HS-5 (cell line): ENCODE results near the gene ZNF74.

Source experiments
- DNase-seq: peaks from one replicate; pipeline ENCODE4 v3.0.0-alpha.2; 2012; ENCODE audit warnings: low read depth

ZNF74 gene

DNA sequence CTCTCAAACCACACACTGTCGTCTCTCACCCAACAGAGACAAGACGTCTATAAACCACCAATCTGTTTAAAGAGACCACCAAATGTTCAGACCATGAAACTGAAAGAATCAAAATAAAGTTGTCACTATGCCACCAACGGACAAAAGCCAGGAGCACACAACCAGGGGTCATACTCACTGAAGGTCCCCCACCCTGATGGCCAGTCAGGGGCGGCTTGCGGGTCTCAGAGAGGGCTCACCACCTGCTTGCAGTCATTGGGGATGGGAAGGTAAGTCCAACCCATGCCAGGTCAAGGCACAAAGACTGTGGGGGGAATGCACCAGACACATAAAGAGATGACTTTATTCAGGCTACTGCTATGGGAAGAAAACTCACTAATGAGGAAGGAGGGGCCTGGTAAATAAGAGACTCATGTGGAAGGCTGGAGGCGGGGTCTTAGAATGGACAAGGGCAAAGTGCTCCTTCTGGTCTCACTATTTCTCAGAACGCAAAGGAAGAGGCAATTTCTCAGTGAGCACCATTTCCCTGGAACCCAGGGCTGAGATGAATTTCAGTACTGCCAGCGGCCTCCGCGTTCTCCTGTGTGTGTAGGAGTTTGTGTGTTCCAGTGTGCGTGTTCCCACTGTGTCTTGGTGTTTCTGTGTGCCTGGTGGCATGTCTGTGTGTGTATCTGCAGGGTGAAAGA, 26.3 kb downstream of the ZNF74 start:
- DNase-seq = no peak

DNA sequence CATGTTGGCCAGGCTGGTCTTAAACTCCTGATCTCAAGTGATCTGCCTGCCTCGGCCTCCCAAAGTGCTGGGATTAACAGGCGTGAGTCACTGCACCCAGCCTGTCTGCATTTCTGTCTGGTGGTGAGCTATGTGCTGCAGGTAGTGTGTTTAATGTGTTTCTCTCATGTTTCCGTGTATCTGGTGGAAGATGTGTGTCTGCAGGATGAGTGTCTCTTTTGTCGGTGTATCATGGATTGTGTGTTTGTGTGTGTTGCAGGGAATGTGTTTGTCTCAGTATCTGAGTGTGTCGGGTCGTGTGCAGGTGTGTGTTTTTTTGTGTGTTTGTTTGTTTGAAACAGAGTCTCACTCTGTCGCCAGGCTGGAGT, 27.5 kb downstream of the ZNF74 start:
- no peak for DNase-seq

DNA sequence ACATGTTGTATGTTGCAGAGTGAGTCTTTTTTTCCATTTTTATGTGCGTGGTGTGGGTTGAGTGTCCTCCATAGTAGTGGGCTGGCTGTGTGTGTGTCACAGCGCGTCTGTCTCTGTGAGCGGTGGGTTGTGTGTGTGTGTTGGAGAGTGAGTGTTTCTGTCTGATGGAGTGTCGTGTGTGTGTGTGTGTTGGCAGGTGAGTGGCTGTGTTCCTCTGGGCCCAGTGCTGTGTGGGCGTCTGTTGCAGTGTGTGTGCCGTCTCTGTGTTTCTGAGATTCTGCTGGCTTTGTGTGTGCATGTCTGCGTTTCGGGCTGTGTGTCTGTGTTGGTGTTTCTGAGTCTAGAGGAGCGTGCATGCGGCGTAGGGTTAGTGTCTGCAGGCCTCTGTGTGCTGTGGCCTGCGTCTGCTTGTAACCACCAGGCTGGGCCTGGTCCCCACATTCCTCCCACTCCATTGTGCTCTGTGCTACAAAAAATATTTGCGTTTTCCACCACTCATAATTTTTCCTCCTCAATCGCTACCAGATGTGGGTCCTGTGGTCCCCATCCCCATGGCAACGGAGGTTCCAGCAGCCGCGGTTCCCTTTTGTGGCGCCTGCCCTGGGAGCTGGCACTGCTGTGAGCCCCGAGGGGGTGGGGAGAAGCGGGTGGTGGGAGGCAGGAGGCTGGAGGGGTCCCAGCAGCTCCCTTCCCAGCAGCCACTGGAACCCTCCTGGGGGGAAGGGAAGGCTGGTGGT, 28.5 kb downstream of the ZNF74 start:
- DNase-seq = no peak

DNA sequence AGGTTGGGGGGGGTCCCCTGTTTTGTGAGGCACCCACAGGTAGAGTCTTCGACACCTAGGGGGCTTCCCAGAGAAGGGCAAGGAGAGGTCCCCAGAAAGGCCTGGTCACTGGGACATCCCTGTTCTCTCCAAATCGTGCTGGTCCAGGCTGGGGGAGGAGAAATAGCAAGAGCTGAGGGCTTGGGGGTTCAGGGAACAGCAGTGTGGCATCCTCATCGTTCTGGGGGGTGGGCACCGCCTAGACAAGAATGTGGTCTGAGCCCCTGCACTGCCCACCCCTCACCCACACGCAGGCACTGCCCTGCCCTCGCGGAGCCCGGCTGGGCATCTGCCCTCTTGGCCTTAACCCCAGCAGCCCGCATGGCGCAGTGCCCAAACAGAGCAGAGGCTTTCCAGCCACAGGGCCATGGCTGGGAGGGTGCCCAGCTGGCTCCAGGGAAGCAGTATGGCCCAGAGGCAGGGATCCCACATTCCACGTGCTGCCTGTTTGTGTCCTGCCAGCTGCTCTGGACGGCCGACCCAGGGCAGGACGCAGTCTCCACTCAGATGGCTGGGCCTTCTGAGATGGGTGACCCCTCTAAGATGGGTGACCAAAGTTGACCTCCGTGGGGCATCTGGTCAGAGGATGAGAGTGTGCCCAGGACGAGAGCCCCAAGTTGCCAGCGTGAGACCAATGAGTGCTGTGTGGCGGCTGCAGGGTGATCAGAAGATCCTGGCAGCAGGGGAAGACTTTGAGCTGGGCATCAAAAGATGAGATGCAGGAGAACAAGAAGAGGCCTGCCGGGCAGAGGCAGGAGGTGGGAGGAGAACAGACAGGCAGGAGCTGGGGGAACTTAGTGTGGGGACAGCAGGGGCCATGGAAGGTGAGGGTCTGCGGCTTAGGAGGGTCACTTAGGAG, 29.3 kb downstream of the ZNF74 start:
- no peak for DNase-seq

DNA sequence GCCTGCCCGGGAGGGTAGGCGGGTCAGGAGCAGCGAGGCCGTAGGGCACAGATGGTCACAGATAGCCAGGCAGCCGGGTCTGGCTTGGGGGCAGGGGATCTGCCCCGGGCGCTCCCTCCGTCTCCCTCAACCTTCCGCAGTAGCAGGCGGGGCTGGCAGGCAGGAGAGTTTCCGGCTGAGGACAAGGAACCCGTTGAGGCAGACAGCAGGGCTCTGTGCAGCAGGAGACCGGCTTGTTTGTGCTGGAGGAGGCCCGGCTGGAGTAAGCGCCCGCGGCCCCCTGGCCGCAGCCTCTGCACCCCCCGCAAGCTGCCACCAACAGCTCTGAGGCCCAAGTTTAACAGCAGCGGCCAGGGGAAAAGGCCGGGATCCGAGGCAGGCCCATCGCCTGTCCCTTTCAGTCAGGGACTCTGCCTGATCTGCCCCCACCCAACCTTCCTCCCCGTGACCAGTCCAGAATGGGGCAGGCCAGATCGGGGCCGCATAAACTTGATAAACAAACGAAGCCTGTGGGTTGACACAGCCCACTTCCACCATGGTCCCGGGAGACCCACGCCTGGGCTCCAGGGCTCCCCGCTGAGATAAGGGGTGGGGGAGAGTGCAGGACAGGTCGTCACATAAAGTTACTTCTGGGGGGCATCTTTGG, 30.1 kb downstream of the ZNF74 start:
- no peak for DNase-seq

DNA sequence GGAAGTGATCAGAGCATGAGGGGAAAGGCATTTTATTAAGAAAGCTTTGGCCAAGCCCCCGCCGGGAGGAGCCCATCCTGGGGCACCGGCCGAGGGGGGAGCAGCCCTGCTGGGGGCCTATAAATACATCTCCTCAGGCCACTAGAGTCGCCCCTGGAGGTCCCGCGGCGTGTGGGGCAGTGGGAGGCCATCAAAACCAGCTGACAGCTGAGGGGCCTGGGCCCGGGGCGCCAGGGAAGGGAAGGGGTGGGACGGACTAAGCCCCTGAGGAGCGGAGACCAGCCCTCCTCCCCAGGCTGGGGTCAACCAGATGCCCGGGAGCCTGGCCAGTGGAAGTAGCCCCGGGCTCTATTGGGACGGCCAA, 30.6 kb downstream of the ZNF74 start:
- DNase-seq = no peak

DNA sequence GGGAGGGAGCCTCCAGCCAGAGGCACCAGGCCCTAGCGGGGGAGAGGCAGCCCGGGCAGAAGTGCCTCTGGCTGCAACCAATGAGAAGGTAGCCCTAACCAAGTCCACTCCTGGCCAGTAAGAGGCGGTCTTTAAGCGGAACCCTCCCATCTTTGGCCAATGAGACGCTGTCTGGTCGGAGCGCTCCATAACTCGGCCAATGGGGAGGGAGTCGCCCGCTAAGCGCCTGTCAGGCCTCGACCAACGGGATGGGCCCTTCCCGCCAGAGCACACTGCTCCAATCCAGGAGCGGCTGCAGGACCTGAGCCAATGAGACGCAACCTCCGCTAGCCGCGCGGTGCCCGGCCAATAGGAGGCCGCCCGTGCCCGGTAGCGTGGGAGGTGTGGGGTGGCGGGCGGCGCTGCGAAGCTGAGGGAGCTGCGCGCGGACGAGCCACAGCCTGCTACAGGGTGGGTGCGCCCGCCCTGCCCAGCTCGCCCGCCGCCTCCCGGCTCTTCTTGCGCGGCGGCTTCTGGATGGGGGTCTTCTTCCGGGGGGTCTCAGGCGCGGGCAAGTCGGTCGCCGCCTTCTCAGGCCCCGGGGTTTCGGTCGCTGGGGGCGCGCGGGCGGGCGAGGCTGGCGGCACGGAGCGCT, 31.1 kb downstream of the ZNF74 start:
- DNase-seq = no peak

DNA sequence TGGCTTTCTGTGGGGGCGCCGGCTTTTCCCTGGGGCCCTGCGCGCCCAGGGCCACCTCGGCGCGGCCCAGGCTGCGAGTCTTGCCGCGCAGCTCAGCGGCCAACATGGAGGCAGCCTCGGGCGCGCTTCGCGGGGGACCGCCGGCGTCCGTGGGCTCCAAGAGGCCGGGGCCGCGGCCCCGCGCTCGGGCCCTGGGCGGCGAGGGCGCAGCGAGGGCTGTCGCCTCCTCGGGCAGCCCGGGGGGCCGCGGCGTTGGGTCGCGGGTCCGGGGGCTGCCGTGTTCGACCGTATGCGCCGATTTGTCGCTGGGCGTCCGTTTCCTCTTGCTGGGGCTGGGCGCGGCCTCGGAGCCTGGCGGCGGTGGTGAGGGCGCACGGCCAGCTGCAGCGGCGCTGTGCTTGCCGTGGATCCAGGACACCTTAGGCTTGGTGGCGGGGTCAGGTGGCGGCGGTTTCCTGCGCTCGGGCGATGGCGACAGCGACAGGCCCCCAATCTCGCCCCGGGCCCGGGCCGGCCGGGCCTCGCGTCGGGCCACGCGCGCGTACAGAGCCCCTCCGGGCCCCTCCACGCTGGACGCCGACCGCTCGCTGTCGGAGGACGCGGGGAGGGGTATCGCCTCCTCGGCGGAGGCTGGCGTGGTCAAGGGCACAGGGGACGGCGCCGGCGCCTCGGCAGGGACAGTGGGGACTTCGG, 31.8 kb downstream of the ZNF74 start:
- DNase-seq = no peak

DNA sequence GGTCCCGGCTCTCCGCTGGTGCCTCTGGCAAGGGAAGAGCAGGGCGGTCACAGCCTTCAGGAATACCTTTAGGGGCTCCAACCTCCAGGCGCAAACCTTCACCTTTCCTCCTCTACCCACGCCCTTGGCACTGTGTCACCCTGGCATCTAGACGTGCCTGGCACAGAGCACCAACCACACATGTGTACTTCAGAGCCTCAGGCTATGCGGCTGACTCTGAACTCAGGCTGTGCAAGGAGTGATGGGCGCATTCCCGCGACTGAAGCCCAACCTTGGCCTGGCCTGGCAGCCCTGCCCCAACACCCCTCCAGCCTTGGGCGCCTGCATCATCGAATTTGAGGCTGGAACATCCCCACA, 32.3 kb downstream of the ZNF74 start:
- DNase-seq = no peak

DNA sequence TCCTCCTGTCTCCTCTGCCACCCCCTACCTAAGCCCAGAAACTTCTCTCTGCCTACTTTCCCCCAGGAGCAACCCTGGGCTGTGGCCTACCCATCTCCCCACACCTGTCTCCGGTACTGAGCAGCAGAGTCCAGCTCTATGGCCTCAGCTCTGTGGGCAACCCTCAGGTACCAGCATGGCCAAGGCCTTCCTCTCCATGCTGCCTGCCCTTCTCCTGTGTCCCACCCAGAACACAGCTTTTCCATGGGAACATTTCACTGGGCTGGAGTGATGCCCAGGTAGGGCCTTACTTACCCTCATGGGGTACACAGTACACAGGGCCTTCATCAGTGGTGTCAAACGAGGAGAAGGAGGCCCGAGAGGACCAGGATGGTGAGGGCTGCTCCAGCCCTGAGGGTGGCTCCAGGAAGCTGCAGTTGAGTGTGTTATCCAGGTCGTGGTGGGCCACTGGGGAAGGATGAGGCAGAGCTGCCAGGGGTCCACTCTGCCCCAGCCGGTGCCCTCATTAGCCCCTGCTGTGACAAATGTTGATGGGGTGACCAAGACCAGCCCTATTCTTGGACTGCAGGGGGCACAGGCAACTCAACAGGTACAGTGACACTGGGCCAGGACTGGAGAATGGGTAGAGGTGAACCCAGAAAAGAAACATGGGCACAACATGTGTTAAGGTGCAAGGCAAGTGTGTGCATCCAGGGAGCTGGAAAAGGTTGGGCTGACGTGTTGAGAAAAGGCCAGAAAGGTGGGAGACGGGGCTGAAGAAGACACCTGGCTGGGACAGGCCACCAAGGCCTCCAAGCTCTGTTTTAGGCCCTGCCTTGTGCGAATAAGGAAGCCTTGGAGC, 33.4 kb downstream of the ZNF74 start:
- no peak for DNase-seq

DNA sequence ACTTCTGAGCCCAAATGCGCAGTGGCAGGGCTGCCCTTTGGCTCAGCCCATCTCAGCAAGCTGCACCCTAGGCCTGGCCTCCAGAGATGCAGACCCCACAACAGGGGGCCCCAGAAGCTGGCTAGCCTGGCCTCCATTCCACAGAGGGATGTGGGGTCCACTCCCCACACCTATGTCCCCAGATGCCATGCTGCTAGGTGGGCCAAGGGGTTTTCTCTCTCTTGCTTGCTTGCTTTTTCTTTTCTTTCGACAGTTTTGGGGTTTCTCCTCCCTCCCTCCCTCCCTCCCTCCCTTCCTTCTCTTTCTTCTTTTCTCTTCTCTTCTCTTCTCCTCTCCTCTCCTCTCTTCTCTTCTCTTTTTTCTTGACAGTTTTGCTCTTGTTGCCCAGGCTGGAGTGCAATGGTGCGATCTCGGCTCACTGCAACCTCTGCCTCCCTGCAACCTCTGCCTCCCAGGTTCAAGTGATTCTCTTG, 34.0 kb downstream of the ZNF74 start:
- no peak for DNase-seq

DNA sequence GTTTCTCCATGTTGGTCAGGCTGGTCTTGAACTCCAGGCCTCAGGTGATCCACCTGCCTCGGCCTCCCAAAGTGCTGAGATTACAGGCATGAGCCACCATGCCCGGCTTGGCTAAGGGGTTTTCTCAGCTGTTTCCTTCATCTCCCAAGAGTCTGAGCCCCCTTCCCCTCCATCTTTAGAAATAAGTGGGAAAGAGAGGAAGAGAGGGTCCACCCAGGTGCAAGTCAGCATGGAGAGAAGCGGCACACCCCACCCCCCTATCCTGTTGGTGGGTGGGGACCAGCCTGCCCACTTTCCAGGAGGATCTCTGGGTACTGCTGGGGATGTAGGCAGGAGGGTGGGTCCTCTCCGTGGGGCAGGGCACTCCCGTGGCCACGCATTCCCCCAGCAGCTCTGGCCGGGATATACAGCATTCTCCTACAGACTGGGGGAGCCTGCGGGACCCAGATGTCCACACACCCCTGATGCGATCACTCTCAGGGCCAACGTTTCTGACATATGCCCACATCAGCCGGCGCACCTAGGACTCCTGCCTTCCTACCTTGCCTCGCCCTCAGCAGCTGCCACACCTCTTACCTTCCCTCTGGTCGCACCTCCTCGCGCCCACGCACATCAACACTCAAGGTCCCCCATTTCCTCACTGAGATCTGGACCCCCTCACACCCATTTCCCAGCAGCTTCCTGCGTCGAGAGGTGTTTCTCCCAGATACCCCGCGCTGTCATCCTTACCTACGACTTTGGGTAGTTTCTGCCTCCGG, 34.7 kb downstream of the ZNF74 start:
- no peak for DNase-seq

DNA sequence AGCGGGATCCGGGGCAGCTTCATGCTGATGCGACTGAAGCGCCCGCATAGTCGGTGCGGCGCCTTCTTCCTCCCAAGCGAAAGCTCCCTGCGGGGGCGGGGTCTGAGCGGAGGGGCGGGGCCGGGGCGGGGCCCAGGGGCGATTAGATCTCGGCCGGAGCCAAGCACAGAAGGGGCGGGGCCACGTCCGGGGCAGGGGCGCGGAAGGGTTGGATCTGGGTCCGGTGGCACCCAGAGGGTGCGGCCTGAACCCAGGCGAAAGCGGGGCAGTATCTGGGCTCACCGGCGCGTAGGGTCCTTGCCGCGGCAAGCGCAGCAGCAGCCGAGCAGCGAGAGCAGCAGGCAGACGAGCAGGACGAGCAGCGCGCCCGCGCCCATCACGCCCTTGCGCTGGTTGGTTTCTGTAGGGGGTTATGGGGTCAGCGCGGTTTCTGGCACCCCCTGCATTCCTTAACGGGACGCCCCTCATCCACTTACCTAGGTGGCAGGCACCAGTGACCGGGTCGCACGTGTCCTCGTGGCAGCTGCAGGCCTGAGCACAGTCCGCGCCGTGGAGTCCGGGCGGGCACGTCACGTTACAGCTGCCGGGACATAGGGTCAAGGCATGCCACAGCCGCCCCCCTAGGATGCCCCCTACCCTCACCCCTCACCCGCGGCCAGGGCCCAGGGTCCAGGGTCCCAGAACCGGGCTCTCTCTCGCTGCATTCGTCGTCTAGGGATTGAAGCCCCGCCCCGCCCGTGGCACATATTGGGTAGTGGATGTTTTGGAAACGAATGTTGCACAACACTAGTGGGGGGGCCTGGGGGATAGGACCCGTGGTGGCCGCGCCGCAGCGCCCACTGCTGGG, 35.5 kb downstream of the ZNF74 start:
- no peak for DNase-seq

DNA sequence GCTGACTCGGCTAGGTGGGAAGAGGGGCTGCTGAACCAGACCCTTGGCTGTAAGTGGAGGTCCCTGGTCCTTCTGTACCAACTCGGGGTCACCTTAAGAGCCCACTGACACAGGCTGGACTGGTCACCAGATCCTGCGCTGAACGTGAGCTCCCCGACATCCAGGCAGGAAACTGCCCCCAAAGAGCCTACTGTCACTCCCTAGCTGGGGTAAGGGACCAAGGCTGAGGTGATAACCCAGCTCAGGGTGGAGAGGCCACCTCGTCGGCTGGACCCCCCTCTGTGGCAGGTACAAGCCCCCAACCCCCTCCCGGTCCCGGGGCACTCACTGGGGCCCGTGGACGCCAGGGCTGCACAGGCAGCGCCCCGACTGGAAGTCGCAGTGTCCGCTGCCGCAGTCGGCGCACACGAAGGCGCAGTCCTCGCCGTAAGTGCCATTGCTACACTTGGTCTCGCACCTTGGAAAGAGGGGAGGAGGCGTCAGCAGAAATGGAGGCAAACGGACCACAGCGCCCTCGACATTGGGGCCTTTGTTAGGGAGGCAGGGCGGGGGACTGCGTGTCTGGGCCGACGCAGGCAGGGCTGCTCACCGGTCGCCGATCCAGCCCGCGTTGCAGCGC, 36.3 kb downstream of the ZNF74 start:
- DNase-seq = no peak

DNA sequence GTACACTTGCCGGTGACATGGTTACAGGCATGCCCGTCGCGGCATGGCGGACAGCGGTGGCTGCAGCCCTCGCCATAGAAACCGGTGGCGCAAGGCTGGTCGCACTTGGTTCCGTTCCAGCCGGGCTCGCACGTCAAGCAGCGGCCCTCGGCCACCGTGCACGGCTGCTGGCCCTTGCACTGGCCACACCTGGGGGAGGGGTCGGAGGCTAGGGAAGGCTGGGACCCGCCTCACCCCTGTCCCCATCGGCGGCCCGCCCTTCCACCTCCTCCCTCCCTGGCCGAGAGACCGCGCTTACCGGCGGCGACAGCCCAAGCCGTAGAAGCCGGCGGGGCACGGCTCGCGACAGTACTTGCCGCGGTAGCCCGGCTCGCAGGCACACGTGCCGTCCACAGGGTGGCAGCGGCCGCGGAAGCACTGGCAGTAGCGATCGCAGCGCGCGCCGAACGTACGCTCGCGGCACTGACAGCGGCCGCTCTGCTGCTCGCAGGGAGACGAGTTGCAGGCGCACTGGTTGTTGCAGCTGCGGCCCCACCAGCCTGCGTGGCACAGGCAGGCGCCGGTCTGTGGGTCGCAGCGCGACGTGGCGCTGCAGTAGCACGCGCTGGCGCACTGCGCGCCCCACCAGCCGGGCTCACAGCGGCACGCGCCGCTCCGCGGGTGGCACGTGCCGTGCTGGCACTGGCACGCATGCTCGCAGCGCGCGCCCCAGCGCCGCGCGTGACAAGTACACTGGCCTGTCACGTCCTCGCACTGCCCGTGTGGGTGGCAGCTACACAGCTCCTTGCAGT, 37.0 kb downstream of the ZNF74 start:
- DNase-seq = no peak

DNA sequence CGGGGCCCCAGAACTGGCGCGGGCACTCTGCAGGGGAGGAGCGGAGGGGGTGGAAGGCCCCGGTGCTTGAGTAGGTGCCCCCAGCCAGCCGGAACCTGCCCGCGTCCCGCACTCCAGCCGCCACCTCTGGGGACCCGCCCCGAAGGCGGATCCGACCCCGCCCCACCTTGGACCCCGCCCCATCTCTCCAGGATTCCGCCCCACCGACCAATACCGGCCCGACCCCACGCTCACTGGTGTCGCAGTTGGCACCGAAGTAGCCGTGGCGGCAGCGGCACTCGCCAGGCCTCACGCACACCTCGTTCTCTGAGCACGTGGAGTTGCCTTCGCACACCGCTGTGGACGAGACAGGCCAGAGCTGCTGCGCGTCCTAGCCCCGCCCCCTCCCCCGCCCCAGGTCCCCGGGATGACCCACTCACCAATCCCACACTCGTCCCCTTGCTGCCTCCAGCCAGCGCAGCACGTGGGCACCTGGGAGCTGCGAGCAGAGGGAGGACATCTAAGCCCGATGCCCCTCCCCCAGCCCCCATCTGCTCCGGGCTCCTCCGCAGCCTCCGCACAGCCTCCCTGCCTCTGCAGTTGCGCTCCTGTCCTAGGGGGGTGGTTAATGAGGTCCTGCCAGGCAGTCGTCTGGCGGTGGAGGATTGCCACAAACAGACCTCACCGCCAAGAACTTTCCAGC, 37.7 kb downstream of the ZNF74 start:
- no peak for DNase-seq

DNA sequence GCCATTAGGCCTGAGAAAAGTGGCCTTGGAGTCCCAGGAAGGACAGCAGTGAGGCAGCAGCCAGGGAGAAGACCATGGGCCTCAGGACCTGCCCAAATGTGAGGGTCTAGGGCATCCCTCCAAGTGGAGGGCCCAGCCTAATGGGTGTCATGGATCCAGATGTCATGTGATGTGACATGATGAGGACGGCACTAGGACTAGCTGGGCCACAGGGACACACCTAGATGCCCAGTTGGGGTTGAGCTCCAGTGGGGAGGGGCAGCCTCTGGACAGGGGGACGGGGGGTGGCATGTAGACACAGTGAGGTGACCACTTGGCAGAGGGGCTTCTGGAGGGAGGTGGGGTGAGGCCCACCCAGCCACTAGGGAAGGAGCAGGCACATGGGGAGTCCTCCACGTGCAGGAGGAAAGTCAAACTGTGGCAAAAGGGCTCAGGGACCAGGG, 38.3 kb downstream of the ZNF74 start:
- DNase-seq = no peak
